ENCODE results near the gene ZDHHC21.

DNA sequence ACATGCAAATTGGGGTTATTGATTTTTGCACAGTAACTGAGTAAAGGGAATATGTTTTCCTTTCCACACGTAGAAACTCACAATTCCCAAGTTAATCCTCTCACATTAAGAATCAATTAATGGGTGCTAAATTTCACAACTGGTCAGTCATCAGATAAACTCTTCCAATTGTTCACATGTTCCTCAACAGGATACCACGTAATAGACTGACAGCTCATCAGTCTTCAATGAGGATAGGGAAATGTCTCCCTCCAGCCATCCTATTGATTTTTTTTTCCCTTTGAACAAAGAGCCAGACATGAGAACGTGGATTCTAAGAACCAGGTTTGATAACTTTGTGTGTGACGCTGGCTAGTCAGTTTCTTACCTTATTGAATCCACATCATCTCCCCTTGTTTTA is 30.1 kb upstream of the ZDHHC21 start:
- TF ChIP-seq, protein P1, sequence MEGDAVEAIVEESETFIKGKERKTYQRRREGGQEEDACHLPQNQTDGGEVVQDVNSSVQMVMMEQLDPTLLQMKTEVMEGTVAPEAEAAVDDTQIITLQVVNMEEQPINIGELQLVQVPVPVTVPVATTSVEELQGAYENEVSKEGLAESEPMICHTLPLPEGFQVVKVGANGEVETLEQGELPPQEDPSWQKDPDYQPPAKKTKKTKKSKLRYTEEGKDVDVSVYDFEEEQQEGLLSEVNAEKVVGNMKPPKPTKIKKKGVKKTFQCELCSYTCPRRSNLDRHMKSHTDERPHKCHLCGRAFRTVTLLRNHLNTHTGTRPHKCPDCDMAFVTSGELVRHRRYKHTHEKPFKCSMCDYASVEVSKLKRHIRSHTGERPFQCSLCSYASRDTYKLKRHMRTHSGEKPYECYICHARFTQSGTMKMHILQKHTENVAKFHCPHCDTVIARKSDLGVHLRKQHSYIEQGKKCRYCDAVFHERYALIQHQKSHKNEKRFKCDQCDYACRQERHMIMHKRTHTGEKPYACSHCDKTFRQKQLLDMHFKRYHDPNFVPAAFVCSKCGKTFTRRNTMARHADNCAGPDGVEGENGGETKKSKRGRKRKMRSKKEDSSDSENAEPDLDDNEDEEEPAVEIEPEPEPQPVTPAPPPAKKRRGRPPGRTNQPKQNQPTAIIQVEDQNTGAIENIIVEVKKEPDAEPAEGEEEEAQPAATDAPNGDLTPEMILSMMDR (IDR thresholded peaks at IDR 0.05): no peak
- no peak for TF ChIP-seq REST (IDR thresholded peaks at IDR 0.05; ENCODE audit: insufficient read depth in 1 of 2, low read depth in 2 of 2, low read length in 1 of 2)

All from Panc1 (cell line).